SK-N-SH (cell line): ENCODE data around the gene RER1. TPM values are rescaled to one million over a fixed set of nuclear protein-coding genes. Genes with fewer than 3 reads are reported as not detected.
A peak's percentile ranks its signal among the peaks of the same experiment; 100 is the strongest.

Experiments used
- CTCF ChIA-PET: fragments of 300-600, 350-600 bp; formaldehyde crosslinking; extraction: SDS; loops from one replicate; lab custom pipeline; 2021; lab: Yijun Ruan, JAX
- POLR2A ChIA-PET: fragments of 350-600 bp; sonication (Branson Sonifier 250); formaldehyde crosslinking; extraction: SDS; loops from one replicate; lab custom pipeline; 2020; ENCODE audit warnings: antibody characterized with exemption, inconsistent platforms; lab: Yijun Ruan, JAX
- DNase-seq: peaks from one replicate; pipeline ENCODE4 v3.0.0; 2012
- H2AFZ ChIP-seq: fragments of 200-600 bp; sonication (generic); 2 replicates; pipeline ENCODE4 v1.8.1; 2016; ENCODE audit warnings: antibody characterized with exemption, mild to moderate bottlenecking, low read depth
- H3F3A ChIP-seq: fragments of 200-600 bp; sonication (generic); replicated peaks from 2 replicates; pipeline ENCODE3; 2016; ENCODE audit warnings: antibody characterized with exemption, mild to moderate bottlenecking; ENCODE audit not compliant: insufficient read depth
- H3K27ac ChIP-seq, 2 experiments: fragments of 200-500 bp in 1 of 2; fragments of 200-600 bp in 1 of 2; sonication (Bioruptor generic) in 1 of 2; sonication (generic), shearing (Covaris generic) in 1 of 2; 2 replicates each; pipeline versions ENCODE4 v1.5.1 to v1.6.1; 2014 to 2016; ENCODE audit warnings: low read depth in 2 of 2, inconsistent platforms in 1 of 2, low read length in 1 of 2, mild to moderate bottlenecking in 1 of 2, mixed read lengths in 1 of 2
- H3K27me3 ChIP-seq: fragments of 200-600 bp; sonication (generic), shearing (Covaris generic); 2 replicates; pipeline ENCODE4 v1.6.1; 2016; ENCODE audit warnings: mixed run types; ENCODE audit not compliant: insufficient read depth
- H3K36me3 ChIP-seq, 2 experiments: fragments of 200-500 bp in 1 of 2; fragments of 200-600 bp in 1 of 2; sonication (Bioruptor generic) in 1 of 2; sonication (generic) in 1 of 2; replicated peaks in 1 of 2; 2 replicates each; pipeline versions ENCODE3 to v1.5.1; 2014 to 2016; ENCODE audit warnings: low read length in 1 of 2, mild to moderate bottlenecking in 1 of 2; ENCODE audit not compliant: insufficient read depth in 2 of 2, control insufficient read depth in 1 of 2
- H3K4me1 ChIP-seq, 2 experiments: fragments of 200-500 bp in 1 of 2; fragments of 200-600 bp in 1 of 2; sonication (Bioruptor generic) in 1 of 2; sonication (generic), shearing (Covaris generic) in 1 of 2; 2 replicates each; pipeline versions ENCODE4 v1.5.1 to v1.6.1; 2014 to 2016; ENCODE audit warnings: low read depth in 1 of 2, low read length in 1 of 2, mixed run types in 1 of 2; ENCODE audit not compliant: insufficient read depth in 2 of 2, control insufficient read depth in 1 of 2
- H3K4me2 ChIP-seq: fragments of 200-600 bp; sonication (generic), shearing (Covaris generic); 2 replicates; pipeline ENCODE4 v1.6.1; 2017; ENCODE audit warnings: mixed run types
- H3K4me3 ChIP-seq, 2 experiments: fragments of 200-500 bp in 1 of 2; fragments of 200-600 bp in 1 of 2; sonication (Bioruptor generic) in 1 of 2; sonication (generic), shearing (Covaris generic) in 1 of 2; 2 replicates each; pipeline versions ENCODE4 v1.5.1 to v1.8.1; 2014 to 2016; ENCODE audit warnings: low read depth in 2 of 2, inconsistent platforms in 1 of 2, low read length in 1 of 2, mild to moderate bottlenecking in 1 of 2, mixed read lengths in 1 of 2, moderate library complexity in 1 of 2
- H3K79me2 ChIP-seq: fragments of 200-600 bp; sonication (generic); 2 replicates; pipeline ENCODE4 v1.8.1; 2017; ENCODE audit warnings: mild to moderate bottlenecking; ENCODE audit not compliant: insufficient read depth
- H3K9ac ChIP-seq: fragments of 200-600 bp; sonication (generic); 2 replicates; pipeline ENCODE4 v1.6.1; 2017; ENCODE audit warnings: mixed run types
- H3K9me2 ChIP-seq: fragments of 200-600 bp; sonication (generic); 2 replicates; pipeline ENCODE4 v1.6.1; 2017; ENCODE audit warnings: mixed run types
- H3K9me3 ChIP-seq: fragments of 200-600 bp; sonication (generic); 2 replicates; pipeline ENCODE4 v1.6.1; 2017; ENCODE audit warnings: mixed run types, mild to moderate bottlenecking, moderate library complexity
- H4K20me1 ChIP-seq: fragments of 200-600 bp; sonication (generic); 2 replicates; pipeline ENCODE4 v1.6.1; 2017; ENCODE audit warnings: mild to moderate bottlenecking, mixed run types; ENCODE audit not compliant: insufficient read depth
- CHD2 ChIP-seq: fragments of 150-350 bp; IDR thresholded peaks from 2 replicates; pipeline ENCODE4 v1.6.1; 2018; ENCODE audit warnings: low read length; ENCODE audit not compliant: partially characterized antibody
- ELF1 ChIP-seq: IDR thresholded peaks from 2 replicates; pipeline ENCODE4 v1.4.0; 2012
- EZH2phosphoT487 ChIP-seq: fragments of 200-600 bp; sonication (generic); IDR thresholded peaks from 2 replicates; pipeline ENCODE4 v1.6.1; 2017; ENCODE audit warnings: low read depth, mixed run types, mild to moderate bottlenecking, antibody characterized with exemption, moderate library complexity, borderline replicate concordance
- FOXM1 ChIP-seq: IDR thresholded peaks from 2 replicates; pipeline ENCODE4 v1.4.0; 2012; ENCODE audit warnings: low read depth, mild to moderate bottlenecking
- GATA2 ChIP-seq: sonication (generic); formaldehyde crosslinking; IDR thresholded peaks from 2 replicates; pipeline ENCODE4 v1.5.0; 2020; ENCODE audit warnings: mild to moderate bottlenecking, missing genetic modification reagents
- MXI1 ChIP-seq: IDR thresholded peaks from 2 replicates; pipeline ENCODE4 v1.6.1; 2012; ENCODE audit warnings: mild to moderate bottlenecking, low read depth, low read length, improper control_type of control experiment
- NRF1 ChIP-seq: IDR thresholded peaks from 2 replicates; pipeline ENCODE4 v1.6.1; 2012; ENCODE audit warnings: low read depth, mild to moderate bottlenecking, low read length
- PBX3 ChIP-seq: IDR thresholded peaks from 2 replicates; pipeline ENCODE4; 2012
- POLR2AphosphoS5 ChIP-seq: IDR thresholded peaks from 2 replicates; pipeline ENCODE4 v1.6.1; 2012; ENCODE audit warnings: low read depth, low read length
- REST ChIP-seq: IDR thresholded peaks from 2 replicates; pipeline ENCODE4 v1.6.1; 2012; ENCODE audit warnings: mild to moderate bottlenecking, low read depth, low read length, moderate library complexity
- RFX5 ChIP-seq: IDR thresholded peaks from 2 replicates; pipeline ENCODE4 v1.6.1; 2012; ENCODE audit warnings: mild to moderate bottlenecking, improper control_type of control experiment, low read length
- RXRA ChIP-seq: IDR thresholded peaks from 2 replicates; pipeline ENCODE4 v1.4.0; 2012; ENCODE audit warnings: low read depth, mild to moderate bottlenecking, borderline replicate concordance
- TEAD4 ChIP-seq: IDR thresholded peaks from 2 replicates; pipeline ENCODE4 v1.4.0; 2012; ENCODE audit warnings: mild to moderate bottlenecking, borderline replicate concordance; ENCODE audit not compliant: insufficient read depth
- WGBS: methylation state at CpG from one replicate; pipeline ENCODE4 v1.1.6; 2017; ENCODE audit warnings: low lambda C conversion rate; 5-methylcytosine and 5-hydroxymethylcytosine counted together
- polyA plus RNA-seq, 3 experiments: library from polyadenylated mRNA; depleted of rRNA; stranded (reverse); fragments of >200 nt; gene quantifications; 2 replicates each; pipeline ENCODE4 v1.2.3, GENCODE V29; 2012
- TF ChIP-seq, protein P1 (sequence below): IDR thresholded peaks from 2 replicates; pipeline ENCODE4 v1.4.0; 2012; ENCODE audit warnings: low read depth

The RER1 gene
- polyA plus RNA-seq, 1 of the 3 experiments (the other 2 are of a cell fraction): 181 TPM

DNA sequence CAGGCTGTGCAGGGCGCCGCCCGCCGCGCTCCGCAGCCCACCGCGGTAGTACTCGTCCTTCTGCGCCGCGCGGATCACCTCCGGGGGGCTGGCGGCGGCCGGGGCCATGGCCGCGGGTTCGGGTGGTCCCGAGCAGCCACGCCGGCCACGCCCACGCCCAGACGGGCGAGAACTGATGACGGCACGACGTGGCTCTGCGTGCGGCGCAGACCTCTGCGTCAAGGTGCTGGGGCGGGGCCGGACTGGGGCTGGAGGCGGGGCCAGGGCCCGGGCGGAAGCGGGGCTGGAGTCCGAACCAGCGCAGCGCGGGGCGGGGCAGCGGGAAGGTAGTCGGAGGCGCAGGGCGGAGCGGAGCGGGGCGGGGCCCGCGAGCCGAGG lies 20.7 kb downstream of the RER1 start, which contains the start of gene PEX10 (continued):
- TF ChIP-seq REST (no peak), EZH2phosphoT487 (no peak), RXRA (no peak), GATA2 (no peak), TEAD4 (no peak), FOXM1 (no peak), POLR2AphosphoS5 (peak; percentile 30; the same call in 1 of the 2 replicates), RFX5 (no peak), NRF1 (peak; percentile 53)

GRCh38 chr1:2412773-2413494 lies 21.3 kb downstream of the RER1 start:
- H3K4me2 ChIP-seq: peak overlapping the region; percentile 91

More at GRCh38 chr1:2412773-2413494, 21.3 kb downstream of the RER1 start:
- Histone ChIP-seq H4K20me1 (no peaks in the 10 kb centered on the region), H3K4me1 (peaks cover 7 to 32% of the 10 kb centered on the region in 2 experiments; a peak in 1 of 4 replicates), H3K9me2 (no peaks in the 10 kb centered on the region), H3K36me3 (peaks cover 0 to 18% of the 10 kb centered on the region in 2 experiments), H3K79me2 (peaks cover 19% of the 10 kb centered on the region), H3K27me3 (peaks cover 4% of the 10 kb centered on the region; the same call in 1 of the 2 replicates), H3F3A (no peaks in the 10 kb centered on the region), H3K9me3 (no peaks in the 10 kb centered on the region), H3K4me3 (peak overlapping the region; percentile 80 to 99), H2AFZ (peak overlapping the region; percentile 65; the same call in 1 of the 2 replicates), H3K27ac (peak overlapping the region in 1 of 2 experiments; percentile 79; a peak in 3 of 4 replicates), H3K9ac (peak overlapping the region; percentile 66; the same call in 1 of the 2 replicates)
- POLR2A ChIA-PET: no interaction called here
- 20% methylated on average over 1 of the region's 66 CpGs for WGBS
- peak; percentile 65 for DNase-seq
- CTCF ChIA-PET: interaction anchor here (0.7 to 2.3 kb wide), 13 partner anchors 10 to 447 kb away, joined by 3 to 9 read pairs (median 3); no protein-coding TSS in a partner anchor
- TF ChIP-seq POLR2AphosphoS5 (peak; percentile 32; the same call in 1 of the 2 replicates), PBX3 (no peak), CHD2 (peak; percentile 38), MXI1 (peak; percentile 39), ELF1 (no peak), REST (no peak)
- TF ChIP-seq, protein P1, sequence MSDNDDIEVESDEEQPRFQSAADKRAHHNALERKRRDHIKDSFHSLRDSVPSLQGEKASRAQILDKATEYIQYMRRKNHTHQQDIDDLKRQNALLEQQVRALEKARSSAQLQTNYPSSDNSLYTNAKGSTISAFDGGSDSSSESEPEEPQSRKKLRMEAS: peak; percentile 64
- TF ChIP-seq, all 33 proteins: peak for 4
